ENCODE data around the gene PLOD1.
"Not testable (repeated sequence)": the region's sequence is repeated elsewhere in the genome, so short reads cannot be mapped to it uniquely, and the experiment has no call there.

Gene PLOD1

DNA sequence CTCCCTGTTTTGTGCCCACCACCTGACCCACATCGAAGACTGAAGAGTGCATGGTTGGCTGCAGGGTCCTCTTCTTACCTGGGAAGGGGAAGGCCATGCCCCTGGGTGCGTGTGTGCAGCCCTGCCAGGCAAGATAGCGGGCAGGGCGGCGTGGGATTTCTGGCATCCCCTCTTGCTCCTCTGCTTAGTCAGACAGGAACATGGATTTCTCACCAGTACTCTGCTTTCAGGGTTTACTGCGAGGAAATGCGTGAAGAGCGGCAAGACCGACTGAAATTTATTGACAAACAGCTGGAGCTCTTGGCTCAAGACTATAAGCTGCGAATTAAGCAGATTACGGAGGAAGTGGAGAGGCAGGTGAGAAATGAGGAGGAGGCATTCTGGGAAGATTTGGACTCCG lies 69.2 kb downstream of the PLOD1 start:
- TF ChIP-seq ZNF384 (IDR thresholded peaks at IDR 0.05) (no peak), HDGF (IDR thresholded peaks at IDR 0.05; ENCODE audit: borderline replicate concordance) (no peak), FOXK2 (IDR thresholded peaks at IDR 0.05) (no peak), FOXA1 (IDR thresholded peaks at IDR 0.05) (no peak), ELF4 (IDR thresholded peaks at IDR 0.05) (no peak), LEF1 (IDR thresholded peaks at IDR 0.05; ENCODE audit: borderline replicate concordance) (no peak), NFRKB (IDR thresholded peaks at IDR 0.05) (no peak), FOXM1 (IDR thresholded peaks at IDR 0.05; ENCODE audit: borderline replicate concordance) (no peak), SUZ12 (IDR thresholded peaks at IDR 0.05) (no peak), TARDBP (IDR thresholded peaks at IDR 0.05) (no peak), ARNT (IDR thresholded peaks at IDR 0.05) (no peak), L3MBTL2 (conservative IDR thresholded peaks at IDR 0.05) (no peak), SP1 (IDR thresholded peaks at IDR 0.05) (no peak), BHLHE40 (IDR thresholded peaks at IDR 0.05; ENCODE audit: borderline replicate concordance) (no peak), CTBP1 (IDR thresholded peaks at IDR 0.05; ENCODE audit: borderline replicate concordance) (no peak)
- TF ChIP-seq, protein P1, sequence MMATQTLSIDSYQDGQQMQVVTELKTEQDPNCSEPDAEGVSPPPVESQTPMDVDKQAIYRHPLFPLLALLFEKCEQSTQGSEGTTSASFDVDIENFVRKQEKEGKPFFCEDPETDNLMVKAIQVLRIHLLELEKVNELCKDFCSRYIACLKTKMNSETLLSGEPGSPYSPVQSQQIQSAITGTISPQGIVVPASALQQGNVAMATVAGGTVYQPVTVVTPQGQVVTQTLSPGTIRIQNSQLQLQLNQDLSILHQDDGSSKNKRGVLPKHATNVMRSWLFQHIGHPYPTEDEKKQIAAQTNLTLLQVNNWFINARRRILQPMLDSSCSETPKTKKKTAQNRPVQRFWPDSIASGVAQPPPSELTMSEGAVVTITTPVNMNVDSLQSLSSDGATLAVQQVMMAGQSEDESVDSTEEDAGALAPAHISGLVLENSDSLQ (IDR thresholded peaks at IDR 0.05): no peak
- ChIA-PET CTCF (no interaction called here), POLR2A (no interaction called here)
- no peak for DNase-seq (ENCODE audit: extremely low spot score)

GRCh38 chr1:12005488-12006166 lies 71.1 kb downstream of the PLOD1 start:
- POLR2A ChIA-PET: no interaction called here
- no peak for TF ChIP-seq LEF1 (IDR thresholded peaks at IDR 0.05; ENCODE audit: borderline replicate concordance)
- TF ChIP-seq FOXA1 (IDR thresholded peaks at IDR 0.05): no peak
- no peak for TF ChIP-seq HDGF (IDR thresholded peaks at IDR 0.05; ENCODE audit: borderline replicate concordance)
- TF ChIP-seq ELF4 (IDR thresholded peaks at IDR 0.05): no peak
- no peak for TF ChIP-seq SUZ12 (IDR thresholded peaks at IDR 0.05)
- no peak for TF ChIP-seq CTBP1 (IDR thresholded peaks at IDR 0.05; ENCODE audit: borderline replicate concordance)
- CTCF ChIA-PET: no interaction called here
- no peak for DNase-seq (ENCODE audit: extremely low spot score)

DNA sequence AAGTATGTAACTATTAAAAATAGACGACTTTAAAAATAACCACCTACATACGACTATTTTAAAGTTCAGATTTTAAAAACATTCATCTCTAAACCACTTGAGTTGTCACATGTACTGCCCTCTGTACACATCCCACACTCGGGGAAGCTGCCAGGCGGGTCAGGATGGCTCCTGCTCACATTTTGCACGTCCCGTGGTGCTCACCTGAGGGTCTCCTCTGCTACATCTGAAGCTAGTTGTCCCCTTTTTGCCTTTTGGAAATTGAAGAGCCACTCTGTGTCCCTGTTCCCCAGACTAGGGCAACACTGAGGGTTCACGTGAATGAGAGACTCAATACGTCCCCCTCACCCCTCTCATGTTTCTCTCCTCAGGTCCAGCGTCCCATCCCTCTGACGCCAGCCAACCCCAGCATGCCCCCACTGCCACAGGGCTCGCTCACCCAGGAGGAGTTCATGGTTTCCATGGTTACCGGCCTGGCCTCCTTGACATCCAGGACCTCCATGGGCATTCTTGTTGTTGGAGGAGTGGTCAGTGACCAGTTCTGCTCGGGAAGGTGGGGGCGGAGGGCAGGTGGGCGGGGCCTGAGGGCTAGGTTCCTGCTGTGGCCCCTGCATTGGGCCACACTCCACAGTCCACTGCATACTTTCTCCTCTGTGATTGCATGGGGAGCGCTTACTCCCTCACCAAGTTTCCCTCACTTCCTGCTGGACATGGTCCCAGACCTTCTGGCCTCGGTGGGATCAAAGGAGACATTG lies 71.8 kb downstream of the PLOD1 start:
- CTCF ChIA-PET: no interaction called here
- DNase-seq (ENCODE audit: extremely low spot score): no peak
- no peak for TF ChIP-seq L3MBTL2 (conservative IDR thresholded peaks at IDR 0.05)
- no peak for TF ChIP-seq BHLHE40 (IDR thresholded peaks at IDR 0.05; ENCODE audit: borderline replicate concordance)
- TF ChIP-seq SUZ12 (IDR thresholded peaks at IDR 0.05): no peak
- no peak for TF ChIP-seq TARDBP (IDR thresholded peaks at IDR 0.05)
- no peak for TF ChIP-seq FOXM1 (IDR thresholded peaks at IDR 0.05; ENCODE audit: borderline replicate concordance)
- no peak for TF ChIP-seq FOXA1 (IDR thresholded peaks at IDR 0.05)
- no peak for TF ChIP-seq SP1 (IDR thresholded peaks at IDR 0.05)
- TF ChIP-seq, protein P1 (IDR thresholded peaks at IDR 0.05): no peak
- TF ChIP-seq FOXK2 (IDR thresholded peaks at IDR 0.05): no peak
- TF ChIP-seq ARNT (IDR thresholded peaks at IDR 0.05): no peak
- no peak for TF ChIP-seq ZNF384 (IDR thresholded peaks at IDR 0.05)
- TF ChIP-seq CTBP1 (IDR thresholded peaks at IDR 0.05; ENCODE audit: borderline replicate concordance): no peak
- TF ChIP-seq NFRKB (IDR thresholded peaks at IDR 0.05): no peak
- TF ChIP-seq HDGF (IDR thresholded peaks at IDR 0.05; ENCODE audit: borderline replicate concordance): no peak
- POLR2A ChIA-PET: no interaction called here

- CTCF ChIA-PET: no interaction called here
- TF ChIP-seq LEF1 (IDR thresholded peaks at IDR 0.05; ENCODE audit: borderline replicate concordance) (no peak), BHLHE40 (IDR thresholded peaks at IDR 0.05; ENCODE audit: borderline replicate concordance) (no peak), ARNT (IDR thresholded peaks at IDR 0.05) (no peak), SUZ12 (IDR thresholded peaks at IDR 0.05) (no peak), CTBP1 (IDR thresholded peaks at IDR 0.05; ENCODE audit: borderline replicate concordance) (no peak), FOXA1 (IDR thresholded peaks at IDR 0.05) (no peak), ZNF384 (IDR thresholded peaks at IDR 0.05) (no peak), ELF4 (IDR thresholded peaks at IDR 0.05) (no peak), HDGF (IDR thresholded peaks at IDR 0.05; ENCODE audit: borderline replicate concordance) (no peak), FOXK2 (IDR thresholded peaks at IDR 0.05) (no peak), FOXM1 (IDR thresholded peaks at IDR 0.05; ENCODE audit: borderline replicate concordance) (no peak), TARDBP (IDR thresholded peaks at IDR 0.05) (no peak), L3MBTL2 (conservative IDR thresholded peaks at IDR 0.05) (no peak), NFRKB (IDR thresholded peaks at IDR 0.05) (no peak)
- POLR2A ChIA-PET: no interaction called here
- no peak for DNase-seq (ENCODE audit: extremely low spot score)
Measured at GRCh38 chr1:12007204-12007603, 72.7 kb downstream of the PLOD1 start.

DNA sequence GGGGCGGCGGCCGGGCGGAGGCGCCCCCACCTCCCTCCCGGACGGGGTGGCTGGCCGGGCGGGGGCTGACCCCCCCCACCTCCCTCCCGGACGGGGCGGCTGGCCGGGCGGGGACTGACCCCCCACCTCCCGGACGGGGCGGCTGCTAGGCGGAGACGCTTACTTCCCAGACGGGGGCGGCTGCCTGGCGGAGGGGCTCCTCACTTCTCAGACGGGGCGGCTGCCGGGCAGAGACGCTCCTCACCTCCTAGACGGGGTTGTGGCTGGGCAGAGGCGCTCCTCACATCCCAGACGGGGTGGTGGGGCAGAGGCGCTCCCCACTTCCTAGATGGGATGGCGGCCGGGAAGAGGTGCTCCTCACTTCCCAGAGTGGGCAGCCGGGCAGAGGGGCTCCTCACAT lies 73.8 kb downstream of the PLOD1 start:
- POLR2A ChIA-PET; CTCF ChIA-PET; DNase-seq (ENCODE audit: extremely low spot score): not testable (repeated sequence)

DNA sequence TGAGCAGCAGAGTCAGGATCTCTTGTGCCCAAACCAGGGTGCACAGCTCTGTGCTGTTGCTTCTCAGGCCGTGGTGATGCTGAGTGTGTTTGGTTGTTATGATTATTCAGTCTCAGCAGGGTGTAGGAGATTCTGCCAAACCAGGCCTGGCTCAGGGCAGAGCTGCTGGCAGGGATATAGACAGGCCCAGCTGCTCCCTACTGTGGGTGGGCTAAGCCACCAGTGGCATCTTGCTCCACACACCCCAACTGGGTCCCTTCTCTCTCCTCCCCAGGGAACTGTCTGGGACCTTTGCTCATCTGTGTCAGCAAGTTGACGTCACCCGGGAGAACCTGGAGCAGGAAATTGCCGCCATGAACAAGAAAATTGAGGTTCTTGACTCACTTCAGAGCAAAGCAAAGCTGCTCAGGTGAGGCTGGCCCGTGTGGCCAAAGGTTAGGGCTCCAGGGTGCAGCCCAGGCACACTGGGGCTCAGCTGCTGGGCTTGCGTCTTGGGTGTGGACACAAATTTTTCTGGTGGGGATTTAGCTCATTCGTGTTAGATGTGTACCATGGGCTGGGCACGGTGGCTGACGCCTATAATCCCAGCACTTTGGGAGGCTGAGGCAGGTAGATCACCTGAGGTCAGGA lies 74.9 kb downstream of the PLOD1 start:
- CTCF ChIA-PET: no interaction called here
- POLR2A ChIA-PET: interaction anchor here (0.6 to 3.2 kb wide), 3 partner anchors 10 to 29 kb away, joined by 3 to 9 read pairs (median 9); partner anchors contain the start of genes MFN2 and MIIP
- TF ChIP-seq TARDBP (IDR thresholded peaks at IDR 0.05) (no peak), FOXA1 (IDR thresholded peaks at IDR 0.05) (no peak), FOXM1 (IDR thresholded peaks at IDR 0.05; ENCODE audit: borderline replicate concordance) (no peak), LEF1 (IDR thresholded peaks at IDR 0.05; ENCODE audit: borderline replicate concordance) (no peak), SP1 (IDR thresholded peaks at IDR 0.05) (no peak), CTBP1 (IDR thresholded peaks at IDR 0.05; ENCODE audit: borderline replicate concordance) (no peak), L3MBTL2 (conservative IDR thresholded peaks at IDR 0.05) (no peak)
- TF ChIP-seq, protein P1 (IDR thresholded peaks at IDR 0.05): no peak
- no peak for DNase-seq (ENCODE audit: extremely low spot score)
